Measurements from ENCODE around the gene ASCL4.
"Not testable (repeated sequence)": the region's sequence is repeated elsewhere in the genome, so short reads cannot be mapped to it uniquely, and the experiment has no call there.

The ASCL4 gene, protein sequence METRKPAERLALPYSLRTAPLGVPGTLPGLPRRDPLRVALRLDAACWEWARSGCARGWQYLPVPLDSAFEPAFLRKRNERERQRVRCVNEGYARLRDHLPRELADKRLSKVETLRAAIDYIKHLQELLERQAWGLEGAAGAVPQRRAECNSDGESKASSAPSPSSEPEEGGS
- 0 reads per million in 9 experiments for total RNA-seq

- DNase-seq, result no peak
- Mint-ChIP-seq H3K9me3 (no peaks in the 10 kb centered on the region), H3K27ac (no peak within 1 kb of the TSS), H3K4me3 (peak within 1 kb of the TSS; percentile 59 to 68), H3K36me3 (ENCODE audit: insufficient read depth) (no peaks in the 10 kb centered on the region), H3K27me3 (peaks cover 79 to 93% of the 10 kb centered on the region in 2 donors), H3K4me1 (ENCODE audit: low read depth in 2 of 2) (peaks cover 12 to 13% of the 10 kb centered on the region in 2 donors)
- ATAC-seq (replicated peaks), result no peak
These were observed at the start of gene ASCL4 for GRCh38 chr12:107774349-107775029. TSS of gene ASCL4 (plus strand) at chr12:107774704. CDS start at chr12:107775219, 515 bp downstream.

- not testable (repeated sequence) for H3K36me3 Mint-ChIP-seq (ENCODE audit: insufficient read depth); DNase-seq; H3K4me1 Mint-ChIP-seq (ENCODE audit: low read depth in 2 of 2); H3K27me3 Mint-ChIP-seq; H3K9me3 Mint-ChIP-seq; ATAC-seq (replicated peaks); H3K27ac Mint-ChIP-seq; H3K4me3 Mint-ChIP-seq
These were observed 47.2 kb upstream of the ASCL4 start for GRCh38 chr12:107727327-107727726.

DNA sequence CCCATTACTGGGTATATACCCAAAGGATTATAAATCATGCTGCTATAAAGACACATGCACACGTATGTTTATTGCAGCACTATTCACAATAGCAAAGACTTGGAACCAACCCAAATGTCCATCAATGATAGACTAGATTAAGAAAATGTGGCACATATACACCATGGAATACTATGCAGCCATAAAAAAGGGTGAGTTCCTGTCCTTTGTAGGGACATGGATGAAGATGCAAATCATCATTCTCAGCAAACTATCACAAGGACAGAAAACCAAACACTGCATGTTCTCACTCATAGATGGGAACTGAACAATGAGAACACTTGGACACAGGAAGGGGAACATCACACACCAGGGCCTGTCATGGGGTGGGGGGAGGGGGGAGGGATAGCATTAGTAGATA is 46.8 kb upstream of the ASCL4 start:
- not testable (repeated sequence) for H3K9me3 Mint-ChIP-seq; H3K36me3 Mint-ChIP-seq (ENCODE audit: insufficient read depth); H3K4me1 Mint-ChIP-seq (ENCODE audit: low read depth in 2 of 2); ATAC-seq (replicated peaks); H3K27me3 Mint-ChIP-seq; DNase-seq; H3K4me3 Mint-ChIP-seq; H3K27ac Mint-ChIP-seq

DNA sequence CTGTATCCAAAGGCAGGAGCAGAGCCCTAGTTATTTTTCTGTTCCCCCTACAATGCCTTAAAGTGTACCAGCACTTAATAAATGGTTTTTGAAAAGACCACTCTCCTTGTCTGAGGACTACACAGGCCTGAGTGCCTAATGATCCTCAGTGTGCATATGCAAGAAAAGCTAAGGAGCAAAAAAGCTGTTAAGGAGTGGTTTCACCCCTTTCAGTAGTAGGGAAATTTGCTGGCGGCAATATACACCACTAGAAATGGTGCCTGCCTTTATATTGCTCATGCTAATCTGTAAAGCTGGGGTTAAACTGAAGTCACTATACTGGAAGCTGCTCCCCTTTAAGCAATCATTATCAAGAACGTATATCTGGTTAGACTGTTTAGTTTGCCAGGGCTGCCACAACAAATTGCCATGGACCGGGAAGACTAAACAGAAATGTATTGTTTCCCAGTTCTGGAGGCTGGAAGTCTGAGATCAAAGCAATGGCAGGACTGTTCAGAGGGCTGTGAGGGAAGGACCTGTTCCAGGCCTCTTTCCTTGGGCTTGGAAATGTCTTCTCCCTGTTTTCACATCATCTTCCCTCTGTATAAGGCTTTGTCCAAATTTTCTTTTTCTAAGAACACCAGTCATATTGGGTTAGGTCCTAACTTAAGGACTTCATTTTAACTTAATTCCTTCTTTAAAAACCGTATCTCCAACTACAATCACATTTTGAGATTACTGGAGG is 43.7 kb upstream of the ASCL4 start:
- ATAC-seq (replicated peaks) (no peak), DNase-seq (no peak)
- Mint-ChIP-seq H3K27me3 (no peaks in the 10 kb centered on the region), H3K36me3 (ENCODE audit: insufficient read depth) (peaks cover 13% of the 10 kb centered on the region), H3K27ac (peak overlapping the region in 1 of 2 donors; percentile 20), H3K4me1 (ENCODE audit: low read depth in 2 of 2) (no peaks in the 10 kb centered on the region), H3K4me3 (no peak overlapping the region), H3K9me3 (no peaks in the 10 kb centered on the region)

DNA sequence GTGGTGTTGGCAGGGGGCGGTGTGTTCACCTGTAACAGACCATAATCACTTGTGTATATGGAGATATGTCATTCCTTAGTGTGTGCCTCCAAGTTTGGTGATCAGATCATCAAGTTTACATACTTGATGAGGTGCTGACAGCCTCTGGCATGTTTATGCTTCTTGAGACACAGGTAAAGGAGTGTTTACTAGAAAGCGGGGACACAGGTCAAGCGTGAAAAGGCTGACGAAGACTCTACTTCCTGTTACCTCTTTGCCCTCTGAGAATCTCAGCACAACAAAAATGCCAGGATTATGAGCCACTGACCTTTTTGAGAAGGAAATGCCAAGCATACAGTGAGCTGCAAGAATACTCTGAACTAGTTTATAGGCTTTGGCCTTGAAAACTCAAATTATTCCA is 43.1 kb upstream of the ASCL4 start:
- Mint-ChIP-seq H3K27me3 (no peaks in the 10 kb centered on the region), H3K4me3 (no peak overlapping the region), H3K27ac (peak overlapping the region in 1 of 2 donors; percentile 20), H3K9me3 (no peaks in the 10 kb centered on the region), H3K4me1 (ENCODE audit: low read depth in 2 of 2) (peaks cover 0 to 4% of the 10 kb centered on the region in 2 donors), H3K36me3 (ENCODE audit: insufficient read depth) (peaks cover 18% of the 10 kb centered on the region)
- DNase-seq, result no peak
- ATAC-seq (replicated peaks), result no peak

DNA sequence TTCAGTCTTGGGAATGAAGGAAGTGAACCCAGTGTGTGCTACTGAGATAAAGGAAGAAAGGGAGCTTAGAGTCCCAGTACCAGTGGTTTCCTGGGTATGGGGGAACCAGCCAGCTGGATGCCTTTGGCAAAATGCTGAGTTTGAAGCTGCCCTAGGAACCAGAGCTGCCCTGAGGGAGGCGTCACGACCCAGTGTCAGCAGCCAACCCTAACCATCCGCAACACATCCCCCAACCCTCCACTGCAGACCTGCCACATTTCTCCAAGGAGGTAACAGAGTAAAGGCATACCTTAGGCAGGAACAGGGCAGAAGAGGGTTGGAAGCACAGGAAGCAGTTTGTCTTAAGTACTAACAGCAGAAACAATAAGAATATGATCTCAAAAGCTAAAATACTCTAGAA is 42.1 kb upstream of the ASCL4 start:
- Mint-ChIP-seq H3K36me3 (ENCODE audit: insufficient read depth) (peaks cover 28% of the 10 kb centered on the region), H3K4me3 (no peak overlapping the region), H3K4me1 (ENCODE audit: low read depth in 2 of 2) (peaks cover 2 to 10% of the 10 kb centered on the region in 2 donors), H3K27ac (peak overlapping the region in 1 of 2 donors; percentile 65), H3K27me3 (no peaks in the 10 kb centered on the region), H3K9me3 (no peaks in the 10 kb centered on the region)
- DNase-seq (no peak), ATAC-seq (replicated peaks) (no peak)

DNA sequence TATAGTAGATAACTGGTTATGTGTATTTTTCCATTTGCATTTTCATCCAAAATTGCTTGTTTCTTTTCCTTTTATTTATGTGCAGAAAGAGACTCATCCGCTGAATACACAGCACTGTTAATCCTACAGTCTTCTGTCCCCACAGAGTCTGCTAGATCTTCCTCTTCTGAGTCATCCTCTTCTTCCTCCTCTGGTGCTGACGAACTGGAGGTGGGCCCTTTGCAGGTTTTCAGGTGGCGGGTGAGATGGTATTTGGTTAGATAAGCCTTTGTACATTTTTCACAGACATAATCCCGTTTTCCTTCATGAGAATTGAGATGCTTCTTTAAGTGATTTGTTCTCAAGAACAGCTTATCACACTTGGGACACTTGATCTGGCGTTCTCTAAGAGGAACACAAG is 40.4 kb upstream of the ASCL4 start:
- Mint-ChIP-seq H3K27ac (peak overlapping the region in 1 of 2 donors; percentile 62), H3K9me3 (no peaks in the 10 kb centered on the region), H3K36me3 (ENCODE audit: insufficient read depth) (peaks cover 42% of the 10 kb centered on the region), H3K4me1 (ENCODE audit: low read depth in 2 of 2) (peaks cover 2 to 13% of the 10 kb centered on the region in 2 donors), H3K27me3 (no peaks in the 10 kb centered on the region), H3K4me3 (no peak overlapping the region)
- DNase-seq (no peak), ATAC-seq (replicated peaks) (no peak)

GRCh38 chr12:107735763-107736162 is 38.7 kb upstream of the ASCL4 start:
- Mint-ChIP-seq H3K4me3 (no peak overlapping the region), H3K4me1 (ENCODE audit: low read depth in 2 of 2) (peaks cover 2 to 13% of the 10 kb centered on the region in 2 donors), H3K27ac (peak overlapping the region in 1 of 2 donors; percentile 25), H3K27me3 (no peaks in the 10 kb centered on the region), H3K9me3 (no peaks in the 10 kb centered on the region), H3K36me3 (ENCODE audit: insufficient read depth) (peaks cover 59% of the 10 kb centered on the region)
- DNase-seq (no peak), ATAC-seq (replicated peaks) (no peak)

- Mint-ChIP-seq H3K27ac (peak overlapping the region; percentile 5 to 25), H3K4me3 (no peak overlapping the region), H3K36me3 (ENCODE audit: insufficient read depth) (peaks cover 70% of the 10 kb centered on the region), H3K9me3 (no peaks in the 10 kb centered on the region), H3K4me1 (ENCODE audit: low read depth in 2 of 2) (peaks cover 3 to 13% of the 10 kb centered on the region in 2 donors), H3K27me3 (no peaks in the 10 kb centered on the region)
- no peak for DNase-seq
- ATAC-seq (replicated peaks), result peak; percentile 72
These were observed 37.6 kb upstream of the ASCL4 start for GRCh38 chr12:107736914-107737313.

GRCh38 chr12:107748472-107748871 is 26.0 kb upstream of the ASCL4 start:
- ATAC-seq (replicated peaks) (no peak), DNase-seq (no peak)
- no peaks in the 10 kb centered on the region for H3K9me3 Mint-ChIP-seq
- no peaks in the 10 kb centered on the region for H3K27me3 Mint-ChIP-seq
- H3K27ac Mint-ChIP-seq, result no peak overlapping the region
- H3K36me3 Mint-ChIP-seq (ENCODE audit: insufficient read depth), result peaks cover 43% of the 10 kb centered on the region
- H3K4me1 Mint-ChIP-seq (ENCODE audit: low read depth in 2 of 2), result peaks cover 0 to 2% of the 10 kb centered on the region in 2 donors
- H3K4me3 Mint-ChIP-seq, result no peak overlapping the region

- peaks cover 2 to 3% of the 10 kb centered on the region in 2 donors for H3K4me1 Mint-ChIP-seq (ENCODE audit: low read depth in 2 of 2)
- no peaks in the 10 kb centered on the region for H3K9me3 Mint-ChIP-seq
- peaks cover 43% of the 10 kb centered on the region for H3K36me3 Mint-ChIP-seq (ENCODE audit: insufficient read depth)
- ATAC-seq (replicated peaks), result no peak
- no peak overlapping the region for H3K4me3 Mint-ChIP-seq
- H3K27me3 Mint-ChIP-seq, result no peaks in the 10 kb centered on the region
- H3K27ac Mint-ChIP-seq, result no peak overlapping the region
- DNase-seq, result no peak
These were observed 25.4 kb upstream of the ASCL4 start for GRCh38 chr12:107749083-107749482.

DNA sequence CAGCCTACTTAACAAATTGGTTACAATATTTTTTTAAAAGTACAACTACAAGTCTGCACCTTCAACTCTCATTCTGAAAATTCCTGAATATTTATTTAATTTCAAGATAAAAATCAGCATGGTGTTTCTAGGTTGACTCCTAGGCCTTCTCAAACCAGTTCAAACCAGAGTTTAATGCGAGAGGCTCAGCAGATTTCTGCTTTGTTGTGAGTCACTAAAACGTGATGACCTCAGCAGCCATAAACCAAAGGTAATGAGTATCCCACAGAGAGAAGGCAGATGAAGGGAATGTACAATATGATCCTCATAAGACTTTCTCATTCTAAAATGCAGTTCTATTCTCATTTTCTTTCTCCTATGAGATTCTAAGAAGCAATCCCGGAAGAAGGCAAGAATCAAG is 15.1 kb upstream of the ASCL4 start:
- Mint-ChIP-seq H3K4me3 (peak overlapping the region; percentile 84 to 89), H3K4me1 (ENCODE audit: low read depth in 2 of 2) (peaks cover 20 to 25% of the 10 kb centered on the region in 2 donors), H3K9me3 (no peaks in the 10 kb centered on the region), H3K27me3 (no peaks in the 10 kb centered on the region), H3K36me3 (ENCODE audit: insufficient read depth) (peaks cover 58% of the 10 kb centered on the region), H3K27ac (peak overlapping the region; percentile 89 to 91)
- DNase-seq (no peak), ATAC-seq (replicated peaks) (no peak)

DNA sequence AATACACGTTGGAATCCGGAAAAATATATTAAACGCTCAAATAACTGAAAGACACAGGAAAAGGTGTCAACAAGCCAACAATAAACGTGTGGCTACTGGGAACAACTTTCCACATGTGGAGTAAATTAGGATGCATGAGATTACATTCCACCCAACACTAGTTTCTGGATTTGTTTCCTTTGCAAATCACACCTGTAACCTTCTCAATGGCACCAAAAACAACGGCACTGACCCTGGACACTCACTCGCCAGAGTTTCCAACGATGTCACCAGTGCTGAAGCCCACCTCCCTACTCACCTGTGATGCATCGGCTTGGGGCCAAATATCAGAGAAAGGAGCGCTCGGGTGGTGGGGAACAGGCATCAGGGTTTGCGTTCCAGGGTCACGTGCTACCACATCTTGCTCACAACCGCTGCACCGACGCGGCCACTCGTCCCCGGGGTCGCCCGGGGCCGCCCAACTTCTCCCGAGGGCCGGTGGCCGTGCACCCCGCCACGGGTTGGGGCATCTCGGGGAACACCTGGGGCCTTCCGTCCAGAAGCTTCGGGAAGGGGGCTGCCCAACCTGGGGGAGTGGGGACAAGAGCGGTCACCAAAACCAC is 14.2 kb upstream of the ASCL4 start:
- Mint-ChIP-seq H3K27ac (peak overlapping the region; percentile 89 to 91), H3K27me3 (no peaks in the 10 kb centered on the region), H3K36me3 (ENCODE audit: insufficient read depth) (peaks cover 49% of the 10 kb centered on the region), H3K9me3 (no peaks in the 10 kb centered on the region), H3K4me1 (ENCODE audit: low read depth in 2 of 2) (peaks cover 20 to 25% of the 10 kb centered on the region in 2 donors), H3K4me3 (peak overlapping the region; percentile 84 to 89)
- peak; percentile 11 for ATAC-seq (replicated peaks)
- DNase-seq, result peak; percentile 16 to 24 (median 20)
